ENCODE measurements around the gene UNC5A. TPM values are rescaled to one million over a fixed set of nuclear protein-coding genes. Genes with fewer than 3 reads are reported as not detected.

UNC5A gene
- total RNA-seq, 1 experiment from 2014 or later: 2.9 TPM

DNA sequence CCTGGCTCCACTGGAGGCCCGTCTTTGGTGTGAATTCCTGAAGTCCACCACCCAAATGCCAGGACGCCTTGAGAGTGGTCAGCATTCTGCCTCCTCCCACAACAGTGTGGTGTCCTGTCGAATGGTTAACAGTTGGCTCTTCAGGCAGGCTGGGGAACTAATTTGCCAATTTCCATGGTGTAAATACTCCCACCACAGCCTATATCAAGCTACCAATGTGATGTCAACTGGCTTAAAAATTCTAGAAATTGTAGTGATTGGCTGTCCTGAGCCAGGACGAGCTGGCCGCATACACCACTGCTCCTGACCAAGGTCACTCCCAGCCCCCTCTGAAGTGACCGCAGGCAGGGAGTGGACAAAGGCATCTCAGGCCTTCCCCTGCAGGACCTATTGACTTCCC is 11.1 kb downstream of the UNC5A start:
- no peak for DNase-seq (ENCODE audit: low spot score)

DNA sequence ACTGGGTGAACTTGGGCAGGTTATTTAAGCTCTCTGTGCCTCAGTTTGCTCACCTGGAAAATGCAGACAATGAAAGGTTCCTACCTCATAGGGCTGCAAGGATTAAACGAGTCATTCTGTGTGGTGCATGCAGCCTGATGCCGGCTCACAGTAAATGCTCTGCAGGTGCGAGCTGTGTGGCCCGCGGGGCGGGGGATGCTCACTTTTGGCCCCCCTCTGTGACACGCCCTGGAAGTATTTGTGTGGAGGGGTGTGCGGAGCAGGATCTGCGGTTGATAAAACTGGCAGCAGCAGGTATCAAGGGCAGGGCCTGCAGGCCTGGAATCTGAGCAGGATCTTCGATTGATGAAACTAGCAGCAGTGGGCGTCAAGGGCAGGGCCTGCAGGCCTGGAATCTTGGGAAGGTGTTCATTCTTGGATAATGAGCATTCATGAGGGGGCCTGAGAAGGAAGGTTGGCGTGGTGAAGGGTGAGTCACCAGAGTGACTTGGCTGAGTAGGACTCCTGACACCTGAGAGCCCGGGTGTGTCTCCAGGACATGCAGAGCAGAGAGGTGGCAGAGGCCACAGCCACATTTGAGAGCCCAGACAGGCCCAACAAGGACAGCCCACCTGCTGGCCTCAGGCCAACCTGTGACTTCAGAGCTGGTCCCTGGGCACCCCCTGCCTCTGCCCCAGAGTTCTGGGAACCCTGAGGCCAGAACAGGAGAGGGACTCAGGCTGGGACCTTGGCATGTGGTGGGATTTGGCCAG is 11.9 kb downstream of the UNC5A start:
- DNase-seq (ENCODE audit: low spot score): peak; percentile 77

DNA sequence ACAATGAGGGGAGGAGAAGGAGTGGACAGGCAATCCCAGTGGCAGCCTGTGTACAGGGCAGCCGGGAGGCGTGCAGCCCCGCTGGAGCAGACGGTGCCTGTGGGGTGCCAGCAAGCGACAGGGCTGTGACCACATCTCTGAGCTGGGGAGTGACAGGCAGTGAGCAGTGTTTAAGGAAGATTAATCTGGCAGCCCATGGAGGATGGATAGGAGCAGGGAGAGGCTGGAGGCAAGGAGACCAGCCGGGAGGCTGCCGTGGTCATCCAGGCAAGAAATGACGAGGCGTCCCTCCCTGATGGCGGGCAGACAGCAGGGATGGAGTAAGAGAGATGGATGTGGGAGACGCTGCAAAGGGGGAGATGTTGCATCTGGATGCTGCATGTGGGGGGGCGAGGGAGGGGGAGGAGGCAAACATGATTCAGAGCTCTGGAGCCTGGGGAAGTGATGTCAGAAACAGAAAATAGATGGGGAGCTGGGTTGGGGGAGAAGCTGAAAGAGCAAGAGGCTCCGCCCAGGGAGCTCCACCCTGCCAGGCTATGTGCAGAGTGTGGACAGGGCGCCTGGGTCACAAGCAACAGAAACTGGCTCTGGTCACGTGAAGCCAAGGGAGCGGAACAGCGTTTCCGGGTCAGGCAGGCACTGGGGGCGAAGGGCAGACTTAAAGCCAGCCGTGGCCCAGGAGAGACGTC is 12.6 kb downstream of the UNC5A start:
- DNase-seq (ENCODE audit: low spot score): peak; percentile 56

DNA sequence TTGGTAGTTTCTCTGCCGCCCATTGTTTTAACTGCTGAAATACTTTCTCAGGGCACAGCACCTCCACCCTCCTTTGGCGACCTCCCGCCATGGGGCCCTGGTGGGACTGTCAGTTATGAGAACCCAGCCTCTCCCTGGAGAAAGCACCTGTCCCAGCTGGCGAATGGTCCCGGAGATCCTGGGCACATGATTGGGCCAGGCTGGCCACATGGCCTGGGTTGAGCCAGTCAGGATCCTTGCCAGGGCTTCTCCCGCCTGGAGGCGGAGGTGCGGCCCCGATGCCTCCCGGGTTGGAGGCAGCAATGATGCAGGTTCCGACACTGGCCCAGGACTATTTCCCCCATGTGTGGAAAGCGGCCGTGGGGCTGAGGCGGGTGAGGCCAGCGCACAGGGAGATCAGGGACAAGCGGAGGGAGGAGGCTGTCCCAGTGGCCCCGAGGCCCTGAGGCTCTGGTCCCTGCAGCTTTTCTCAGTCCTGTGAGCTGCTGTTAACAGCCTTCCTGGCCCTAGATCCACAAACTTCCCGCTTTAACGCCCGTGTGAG is 13.6 kb downstream of the UNC5A start:
- DNase-seq (ENCODE audit: low spot score): no peak

DNA sequence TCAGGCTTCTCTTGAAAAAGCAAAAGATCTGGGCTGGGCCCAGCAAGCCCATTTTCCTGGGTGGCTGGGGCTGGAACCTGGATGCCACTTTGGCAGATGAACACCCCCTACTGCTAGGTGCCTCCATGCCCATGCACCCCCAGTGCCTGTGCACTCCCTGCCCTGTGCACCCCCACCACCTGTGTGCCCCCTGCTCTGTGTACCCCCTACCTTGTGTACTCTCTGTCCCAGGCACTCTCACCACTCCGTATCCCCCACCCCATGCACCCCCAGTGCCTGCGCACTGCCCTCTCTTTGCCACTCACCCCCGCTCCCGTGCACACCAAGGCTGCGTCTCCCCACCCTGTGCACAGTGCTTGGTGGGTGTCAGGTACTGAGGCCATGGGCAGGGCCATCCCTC is 14.2 kb downstream of the UNC5A start:
- DNase-seq (ENCODE audit: low spot score): no peak

DNA sequence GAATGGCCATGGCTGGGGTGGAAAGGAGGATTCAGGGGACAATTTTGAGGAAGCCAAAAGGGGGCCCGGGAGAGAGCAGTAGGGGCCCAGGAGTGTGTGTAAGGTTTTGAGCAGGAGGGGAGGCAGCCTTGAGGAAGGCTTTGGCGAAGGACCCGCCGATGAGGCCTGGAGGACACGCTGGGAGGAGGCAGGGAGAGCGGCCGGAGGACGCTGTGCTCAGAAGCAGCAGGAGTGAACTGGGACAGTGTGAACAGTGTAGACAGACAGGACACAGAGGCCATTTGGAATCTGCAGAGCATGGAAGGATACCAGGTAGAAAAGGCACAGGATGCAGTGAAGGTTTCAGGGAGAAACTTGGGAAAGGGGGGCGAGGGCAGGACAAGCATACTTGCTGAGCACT is 14.9 kb downstream of the UNC5A start:
- DNase-seq (ENCODE audit: low spot score): no peak

DNA sequence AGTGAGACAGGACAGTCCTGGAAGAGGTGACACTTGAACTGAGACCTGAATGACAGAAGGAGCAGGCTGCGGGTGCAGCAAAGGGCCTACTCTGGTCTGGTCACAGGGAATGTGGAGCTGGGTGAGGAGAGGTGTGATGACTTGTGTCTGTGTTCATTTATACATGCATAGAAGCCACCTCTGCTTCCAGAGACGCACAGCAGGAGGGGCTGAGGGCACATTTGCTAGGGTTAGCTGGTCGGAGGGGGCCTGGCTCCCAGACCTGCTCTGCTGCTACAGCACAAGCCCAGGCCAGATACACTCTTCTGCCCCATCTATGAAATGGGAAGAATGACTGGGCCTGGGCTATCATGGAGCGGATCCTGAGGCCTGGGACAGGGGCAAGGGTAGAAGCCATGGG is 15.6 kb downstream of the UNC5A start:
- DNase-seq (ENCODE audit: low spot score): no peak

DNA sequence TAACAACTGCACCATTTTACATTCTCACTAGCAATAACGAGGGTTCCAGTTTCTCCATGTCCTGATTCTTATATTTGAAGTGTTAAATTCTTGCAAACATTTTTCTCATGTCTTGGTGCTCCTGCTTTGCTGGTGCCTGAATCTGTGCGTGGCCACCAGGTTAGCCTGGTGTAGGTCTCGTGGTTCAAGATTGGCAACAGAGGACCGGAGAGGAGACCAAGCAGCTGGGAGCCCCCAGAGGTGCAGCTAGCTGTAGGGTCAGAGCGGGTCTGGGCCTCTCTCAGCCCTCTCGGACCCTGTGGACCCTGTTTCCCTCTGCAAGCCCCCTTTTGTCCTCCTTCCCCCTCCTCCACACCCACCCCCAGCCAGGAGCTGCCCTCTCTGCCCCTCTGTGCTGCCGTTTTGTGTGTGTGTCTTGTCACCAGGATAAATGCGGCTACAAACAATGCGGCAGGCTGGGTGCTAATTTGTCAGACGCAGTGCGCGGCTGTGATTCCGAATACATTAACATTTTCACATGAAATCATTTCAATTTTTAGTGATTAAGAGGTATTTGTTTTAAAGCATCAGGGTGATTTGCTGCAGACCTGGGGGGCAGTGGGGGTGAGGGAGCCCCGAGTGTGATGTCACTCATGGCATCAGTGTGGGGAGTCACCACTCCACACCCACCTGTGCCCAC is 17.5 kb downstream of the UNC5A start:
- DNase-seq (ENCODE audit: low spot score): no peak

DNA sequence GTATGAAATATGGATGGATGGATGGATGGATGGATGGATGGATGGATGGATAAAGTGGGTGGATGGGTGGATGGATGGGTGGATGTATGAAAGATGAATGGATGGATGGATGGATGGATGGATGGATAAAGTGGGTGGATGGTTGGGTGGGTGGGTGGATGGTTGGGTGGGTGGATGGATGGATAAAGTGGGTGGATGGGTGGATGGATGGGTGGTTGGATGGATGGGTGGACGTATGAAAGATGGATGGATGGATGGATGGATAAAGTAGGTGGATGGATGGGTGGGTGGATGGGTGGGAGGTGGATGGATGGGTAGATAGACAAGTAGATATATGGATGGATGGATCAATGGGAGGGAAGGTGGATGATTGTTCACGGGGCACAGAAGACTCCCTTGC is 19.0 kb downstream of the UNC5A start:
- DNase-seq (ENCODE audit: low spot score): no peak

DNA sequence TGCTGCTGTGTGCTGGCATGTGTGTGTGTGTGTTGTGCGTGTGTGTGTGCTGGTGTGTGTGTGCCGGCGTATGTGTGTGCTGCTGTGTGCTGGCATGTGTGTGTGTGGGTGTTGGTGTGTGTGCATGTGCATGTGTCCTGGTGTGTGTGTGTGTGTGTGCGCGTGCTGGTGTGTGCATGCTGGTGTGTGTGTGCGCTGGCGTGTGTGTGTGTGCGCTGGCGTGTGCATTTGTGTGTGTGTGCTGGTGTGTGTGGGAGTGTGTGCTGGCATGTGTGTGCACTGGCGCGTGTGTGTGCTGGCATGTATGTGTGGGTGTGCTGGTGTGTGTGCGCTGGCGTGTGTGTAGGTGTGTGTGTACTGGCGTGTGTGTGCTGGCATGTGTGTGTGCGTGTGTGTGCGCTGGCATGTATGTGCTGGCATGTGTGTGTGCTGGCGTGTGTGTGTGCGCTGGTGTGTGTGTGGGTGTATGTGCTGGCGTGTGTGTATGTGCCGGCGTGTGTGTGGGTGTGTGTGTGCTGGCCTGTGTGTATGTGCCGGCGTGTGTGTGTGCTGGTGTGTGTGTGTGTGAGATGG is 20.1 kb downstream of the UNC5A start:
- no peak for DNase-seq (ENCODE audit: low spot score)

DNA sequence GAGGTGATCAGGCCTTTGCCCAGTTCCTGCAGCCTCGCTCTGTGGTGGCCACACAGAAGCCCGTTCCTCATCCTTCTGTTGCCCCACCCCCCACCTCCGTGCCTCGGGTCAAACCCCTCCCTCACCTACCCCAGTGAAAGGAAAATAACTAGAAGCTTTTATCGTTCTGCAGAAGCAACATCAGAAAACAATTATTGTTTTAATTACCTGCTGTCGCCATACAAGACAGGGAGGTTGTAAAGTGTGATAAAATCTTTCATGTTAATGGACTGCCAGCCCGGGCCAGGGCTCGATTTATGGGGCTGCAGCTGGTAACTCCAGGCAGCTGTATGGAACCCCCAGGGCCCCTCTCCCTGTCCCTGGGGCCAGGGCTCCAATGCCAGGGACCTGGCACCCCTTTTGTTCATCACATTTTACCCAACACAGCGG is 20.6 kb downstream of the UNC5A start:
- DNase-seq (ENCODE audit: low spot score): no peak

DNA sequence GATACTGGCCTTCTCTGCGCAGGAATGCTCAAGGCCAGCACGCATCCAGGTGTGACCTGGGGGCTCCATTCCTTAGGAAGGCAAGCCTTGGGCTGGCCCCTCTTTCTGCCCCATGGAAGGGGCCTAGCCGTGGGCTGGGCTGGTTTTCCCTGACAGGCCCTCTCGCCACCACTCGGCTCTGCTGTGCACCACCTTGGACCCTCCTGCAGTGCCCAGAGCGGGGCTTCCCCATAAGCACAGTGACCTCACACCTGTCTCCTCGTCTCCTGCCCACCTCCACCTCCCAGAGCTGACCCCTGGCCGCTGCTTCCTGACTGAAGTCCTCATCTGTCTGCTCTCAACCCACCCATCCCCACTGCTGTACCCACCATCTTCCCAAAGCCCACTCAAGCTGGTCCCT is 21.1 kb downstream of the UNC5A start:
- DNase-seq (ENCODE audit: low spot score): no peak

DNA sequence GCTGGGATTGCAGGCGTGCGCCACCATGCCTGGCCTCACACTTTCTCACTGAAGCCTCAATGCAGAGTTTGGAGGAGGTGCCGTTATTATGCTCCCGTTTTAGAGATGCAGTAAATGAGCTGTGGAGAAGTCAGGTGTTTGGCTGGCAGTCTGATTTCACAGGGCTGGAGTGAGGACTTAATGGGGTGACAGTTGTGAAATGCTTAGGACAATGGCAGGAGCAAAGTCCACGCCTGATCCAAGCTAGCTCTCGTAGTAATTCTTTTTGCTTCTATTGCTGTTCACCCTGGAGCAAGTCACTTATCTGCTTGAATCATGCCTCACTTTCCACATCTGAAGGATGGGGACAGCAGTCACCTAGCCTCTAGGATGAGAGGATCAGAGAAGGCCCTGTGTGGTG is 21.8 kb downstream of the UNC5A start:
- DNase-seq (ENCODE audit: low spot score): no peak

DNA sequence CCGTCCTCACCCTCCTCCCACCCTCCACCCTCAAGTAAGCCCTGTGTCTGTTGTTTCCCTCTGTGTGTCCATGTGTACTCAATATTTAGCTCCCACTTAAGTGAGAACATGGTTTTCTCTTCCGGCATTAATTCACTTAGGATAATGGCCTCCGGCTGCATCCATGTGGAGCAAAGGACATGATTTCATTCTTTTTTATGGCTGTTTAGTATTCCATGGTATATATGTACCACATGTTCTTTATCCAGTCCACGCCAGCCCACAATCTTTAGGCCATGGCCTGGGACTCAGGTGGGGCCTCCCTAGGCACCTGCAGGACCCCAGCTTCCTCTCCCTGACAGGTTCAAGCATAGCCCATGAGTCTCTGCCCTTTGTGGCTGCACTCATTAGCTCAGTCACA is 22.9 kb downstream of the UNC5A start:
- no peak for DNase-seq (ENCODE audit: low spot score)

DNA sequence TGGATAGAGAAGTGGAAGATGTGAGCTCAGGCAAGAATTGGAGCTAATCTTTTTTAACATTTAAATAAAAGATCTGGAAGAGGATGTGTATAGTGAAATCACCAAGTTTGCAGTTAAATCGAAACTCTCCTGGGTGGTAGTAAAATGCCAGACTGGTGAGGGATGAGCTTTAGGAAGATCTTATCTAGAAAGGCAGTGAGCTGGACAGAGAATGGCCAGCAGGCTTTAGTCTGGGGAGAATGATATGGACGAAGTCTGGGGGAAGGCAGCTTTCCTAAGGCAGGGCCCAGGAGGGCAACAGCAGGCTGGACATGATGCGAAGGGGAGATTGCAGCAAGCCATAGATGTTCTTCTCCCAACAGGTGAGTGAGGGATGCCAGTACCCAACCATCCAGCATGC is 25.6 kb downstream of the UNC5A start:
- no peak for DNase-seq (ENCODE audit: low spot score)

DNA sequence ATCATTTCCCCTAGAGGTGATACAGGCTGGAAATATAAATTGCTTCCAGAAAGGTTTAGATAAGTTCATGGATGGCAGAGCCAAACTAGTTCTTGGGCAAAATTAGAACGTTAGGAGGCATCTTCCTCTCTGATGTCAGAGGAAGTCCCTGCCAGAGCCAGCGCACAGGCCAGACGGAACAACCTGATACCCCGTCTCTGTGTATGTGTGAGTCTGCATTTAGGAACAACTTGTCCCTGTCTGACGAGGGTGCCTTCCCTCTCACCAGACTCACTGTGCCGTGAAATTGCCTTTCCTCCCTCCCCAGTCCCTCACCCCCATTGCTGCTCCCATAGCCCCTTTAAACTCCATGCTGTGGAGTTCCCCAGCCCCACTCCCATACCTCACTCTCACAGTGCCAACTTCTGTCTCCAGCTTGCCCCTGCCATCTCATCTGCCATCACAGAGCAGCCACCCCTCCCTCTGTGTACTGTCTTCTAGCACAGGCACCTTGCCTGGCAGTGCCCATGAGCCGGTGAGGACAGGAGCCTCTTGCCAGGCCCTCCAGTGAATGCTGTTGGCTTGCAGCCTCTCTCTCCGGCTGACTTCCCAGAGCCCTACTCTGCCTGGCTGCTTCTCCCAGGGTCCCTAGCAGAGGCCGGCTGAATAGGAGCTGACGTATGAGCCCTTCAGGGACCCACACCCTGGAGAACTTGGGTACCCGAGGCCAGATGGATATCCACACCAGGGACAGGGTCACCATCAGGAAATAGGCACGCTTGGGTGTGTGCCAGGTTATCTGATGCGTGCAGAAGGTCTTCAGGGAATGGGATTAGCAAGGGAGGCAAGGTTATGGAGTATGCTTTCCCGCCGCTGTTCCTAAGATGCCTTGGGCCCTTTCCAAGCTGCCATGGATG is 26.7 kb downstream of the UNC5A start:
- no peak for DNase-seq (ENCODE audit: low spot score)

DNA sequence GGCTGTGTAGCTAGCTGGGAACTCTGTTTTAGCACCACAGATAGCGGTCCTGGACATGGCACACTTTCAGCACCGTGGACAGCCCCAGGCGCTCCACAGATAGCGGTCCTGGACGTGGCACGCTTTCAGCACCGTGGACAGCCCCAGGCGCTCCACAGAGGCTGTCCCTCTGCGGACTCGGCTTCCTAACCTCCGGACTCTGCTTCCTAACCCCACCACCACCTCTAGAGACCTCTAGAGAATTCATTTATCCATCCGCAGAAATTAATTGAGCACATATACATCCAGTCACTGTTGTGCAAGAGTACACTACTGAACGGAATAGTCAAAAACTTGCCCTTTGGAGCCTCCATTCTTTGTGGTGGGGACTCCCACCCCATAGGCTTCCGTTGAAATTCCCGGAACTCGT is 27.4 kb downstream of the UNC5A start:
- DNase-seq (ENCODE audit: low spot score): peak; percentile 87

DNA sequence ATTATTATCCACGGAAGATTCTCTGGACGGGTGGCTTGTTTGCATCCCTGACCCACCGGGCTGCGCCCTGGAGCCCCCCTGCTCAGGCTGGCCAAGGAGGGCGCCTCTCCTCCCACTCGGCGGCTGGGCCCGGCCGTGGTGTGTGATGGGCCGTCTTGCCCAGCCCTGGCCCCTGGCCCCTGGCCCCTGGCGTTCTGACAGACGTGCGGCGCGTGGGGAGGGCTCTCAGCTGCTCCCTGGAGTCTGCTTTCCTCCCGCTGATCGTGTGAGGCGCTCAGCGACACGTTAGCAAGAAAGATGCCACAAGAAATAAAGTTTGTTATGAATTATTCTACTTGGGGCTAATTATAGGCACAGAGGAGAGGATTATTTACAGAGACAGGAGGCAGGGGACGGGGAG is 33.3 kb downstream of the UNC5A start:
- DNase-seq (ENCODE audit: low spot score): no peak

DNA sequence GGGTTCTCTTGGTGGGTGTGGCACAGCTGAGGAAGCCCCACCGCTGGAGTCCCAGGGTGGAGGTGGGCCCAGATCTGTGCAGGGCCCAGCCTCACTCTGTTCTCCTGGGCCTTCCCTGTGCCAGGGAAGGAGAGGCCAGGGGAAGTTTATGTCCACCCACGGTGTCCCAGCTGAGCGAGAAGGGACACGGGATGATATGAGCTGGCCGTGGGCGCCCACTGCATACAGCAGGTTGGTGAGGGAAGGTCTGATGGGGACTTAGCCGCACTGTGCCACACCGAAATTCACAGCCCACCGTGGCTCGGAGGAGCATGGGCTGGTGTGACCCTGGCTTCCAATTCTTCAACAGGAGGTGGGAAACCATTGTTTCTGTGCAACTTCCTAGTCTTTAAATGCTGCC is 33.9 kb downstream of the UNC5A start:
- DNase-seq (ENCODE audit: low spot score): no peak

DNA sequence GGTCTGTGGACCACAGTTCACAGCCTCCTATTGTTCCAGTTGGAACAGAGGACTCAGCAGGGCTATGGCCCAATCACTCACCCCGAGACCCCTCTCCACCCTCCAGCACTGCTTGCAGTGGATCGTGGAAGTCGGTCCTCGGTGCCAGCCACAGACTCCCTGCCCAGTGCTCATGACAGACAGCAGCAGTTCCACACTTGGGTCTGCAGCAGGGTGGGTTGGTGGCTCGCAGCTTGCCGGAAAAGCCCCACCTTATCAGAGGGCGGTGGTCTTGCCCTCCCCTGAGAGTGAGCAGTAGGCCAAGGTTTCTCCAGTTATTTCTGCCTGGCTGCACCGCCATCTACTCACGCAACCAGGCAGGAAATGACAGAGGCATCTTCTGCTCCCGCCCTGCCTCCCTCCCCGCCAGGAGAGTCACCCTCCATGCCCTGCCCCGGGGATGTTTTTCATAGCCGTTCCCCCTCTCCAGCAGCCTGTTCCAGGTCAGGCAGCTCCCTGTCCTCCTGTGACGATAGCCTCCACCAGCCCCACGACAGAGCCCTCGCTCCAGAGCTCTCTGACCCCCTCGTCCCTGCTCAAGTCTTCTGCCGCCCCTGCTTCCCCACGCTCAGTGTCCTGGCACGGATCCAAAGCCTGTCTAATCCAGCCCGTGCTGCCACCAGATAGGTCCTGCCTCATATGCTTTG is 34.5 kb downstream of the UNC5A start:
- peak; percentile 57 for DNase-seq (ENCODE audit: low spot score)

DNA sequence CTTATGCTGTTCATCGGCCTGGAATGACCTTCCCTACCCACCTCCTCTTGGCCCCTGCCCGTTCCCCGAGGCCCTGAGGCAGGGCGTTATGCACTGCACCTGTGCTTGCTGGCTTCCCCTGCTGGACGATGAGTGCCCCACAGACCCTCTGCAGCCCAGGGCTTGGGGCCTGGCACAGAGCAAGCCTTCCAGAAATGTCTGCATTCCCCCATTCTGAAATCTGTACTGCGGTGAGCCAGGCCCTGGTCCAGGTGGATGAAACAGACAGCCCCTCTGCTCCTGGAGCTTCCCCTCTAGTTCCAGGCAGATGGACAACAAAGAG is 35.0 kb downstream of the UNC5A start:
- DNase-seq (ENCODE audit: low spot score): no peak

Measured in A172 (cell line).